HepG2 (cell line): ENCODE results near the gene UCHL3. TPM values are rescaled to one million over a fixed set of nuclear protein-coding genes. Genes with fewer than 3 reads are reported as not detected.

ENCODE experiments used
- ATAC-seq: fragments of 200-7000 bp; cut with Tn5 transposase; 3 replicates; pipeline ENCODE4 v1.9.1; 2020; ENCODE audit warnings: mild to moderate bottlenecking, moderate library complexity
- BruUV-seq: library from RNA; stranded (reverse); fragments of 400-500 nt; replicated peaks from 2 replicates; lab custom pipeline; 2021; lab: Mats Ljungman, UMichigan
- CTCF ChIA-PET: fragments of 300-600 bp; formaldehyde crosslinking; extraction: SDS; loops from one replicate; lab custom pipeline; 2021; ENCODE audit warnings: low total read pairs, inconsistent platforms, low intra/inter-chr PET ratio; lab: Yijun Ruan, JAX
- POLR2A ChIA-PET: fragments of 350-600 bp; sonication (Branson Sonifier 250); formaldehyde crosslinking; loops from one replicate; lab custom pipeline; 2020; ENCODE audit warnings: antibody characterized with exemption, inconsistent platforms; lab: Yijun Ruan, JAX
- DNase-seq: peaks from one replicate; pipeline ENCODE4 v3.0.0-alpha.2; 2015; ENCODE audit warnings: low spot score
- FAIRE-seq: peaks from 3 replicates; lab custom pipeline; 2011; peaks lifted over from hg19 to GRCh38; lab: Jason Lieb, UNC
- H2AFZ ChIP-seq: one replicate; pipeline ENCODE4 v1.6.1; 2011; ENCODE audit warnings: low read length, inconsistent platforms
- H3K27ac ChIP-seq: fragments of 300-600 bp; 3 replicates; pipeline ENCODE4 v1.8.0; 2011; ENCODE audit warnings: mixed run types, mild to moderate bottlenecking, mixed read lengths, low read length, inconsistent platforms; ENCODE audit not compliant: insufficient read depth; ENCODE audit errors: extremely low read length
- H3K27me3 ChIP-seq, 2 experiments: fragments of 200-600 bp in 1 of 2; 2 replicates in 1 of 2; 3 replicates in 1 of 2; pipeline versions ENCODE4 v1.6.0 to v1.8.0; 2011; ENCODE audit warnings: low read length in 2 of 2, mild to moderate bottlenecking in 2 of 2, moderate library complexity in 2 of 2, inconsistent platforms in 1 of 2; ENCODE audit not compliant: insufficient read depth in 2 of 2, control insufficient read depth in 1 of 2
- H3K36me3 ChIP-seq, 2 experiments: fragments of 200-600 bp in 1 of 2; replicated peaks in 1 of 2; 2 replicates in 1 of 2; 3 replicates in 1 of 2; pipeline versions ENCODE4 v1.5.1 to v1.8.0; 2011; ENCODE audit warnings: low read length in 2 of 2, inconsistent platforms in 1 of 2; ENCODE audit not compliant: insufficient read depth in 2 of 2, control insufficient read depth in 1 of 2
- H3K4me1 ChIP-seq: 2 replicates; pipeline ENCODE4 v1.5.1; 2012; ENCODE audit warnings: low read length, inconsistent platforms; ENCODE audit not compliant: insufficient read depth
- H3K4me2 ChIP-seq: 2 replicates; pipeline ENCODE4 v1.6.0; 2011; ENCODE audit warnings: low read depth, low read length, inconsistent platforms
- H3K4me3 ChIP-seq, 3 experiments: fragments of 200-600 bp in 1 of 3; sonication (generic), shearing (Covaris generic) in 1 of 3; replicated peaks in 1 of 3; 2 replicates each; pipeline ENCODE4 v1.5.1; 2011 to 2016; ENCODE audit warnings: low read length in 3 of 3, inconsistent platforms in 2 of 3, low read depth in 2 of 3, mild to moderate bottlenecking in 2 of 3, control low read depth in 1 of 3, mixed read lengths in 1 of 3; ENCODE audit not compliant: insufficient read depth in 1 of 3
- H3K79me2 ChIP-seq: one replicate; pipeline ENCODE4 v1.6.1; 2011; ENCODE audit warnings: low read length, inconsistent platforms; ENCODE audit not compliant: insufficient read depth
- H3K9ac ChIP-seq: 2 replicates; pipeline ENCODE4 v1.6.0; 2011; ENCODE audit warnings: mild to moderate bottlenecking, low read depth, low read length, inconsistent platforms; ENCODE audit not compliant: insufficient read depth
- H3K9me3 ChIP-seq: 2 replicates; pipeline ENCODE4 v1.5.1; 2012; ENCODE audit warnings: mild to moderate bottlenecking, low read length
- H4K20me1 ChIP-seq: 2 replicates; pipeline ENCODE4 v1.6.0; 2011; ENCODE audit warnings: inconsistent platforms, mild to moderate bottlenecking, low read length, moderate library complexity; ENCODE audit not compliant: insufficient read depth
- ATF7 ChIP-seq, 2 experiments: fragments of 450-650 bp in 1 of 2; sonication (generic) in 1 of 2; formaldehyde crosslinking in 1 of 2; IDR thresholded peaks; 2 replicates each; pipeline versions ENCODE4 v1.4.0 to v1.6.1; 2016 to 2020; ENCODE audit warnings: antibody characterized with exemption in 1 of 2, mild to moderate bottlenecking in 1 of 2, missing genetic modification reagents in 1 of 2
- IKZF5 ChIP-seq: IDR thresholded peaks from 2 replicates; pipeline ENCODE4 v1.6.1; 2018; ENCODE audit warnings: missing genetic modification reagents, mild to moderate bottlenecking, missing compliant biosample characterization
- MLXIP ChIP-seq: sonication (generic); formaldehyde crosslinking; IDR thresholded peaks from 2 replicates; pipeline ENCODE4 v1.9.0; 2021; ENCODE audit warnings: missing genetic modification reagents, borderline replicate concordance
- MXD4 ChIP-seq: IDR thresholded peaks from 2 replicates; pipeline ENCODE4 v1.6.1; 2016; ENCODE audit warnings: mild to moderate bottlenecking, missing biosample characterization, missing genetic modification reagents
- NFKB2 ChIP-seq: sonication (generic); formaldehyde crosslinking; IDR thresholded peaks from 2 replicates; pipeline ENCODE4 v1.4.0; 2020; ENCODE audit warnings: missing genetic modification reagents, borderline replicate concordance
- RELA ChIP-seq: sonication (generic); formaldehyde crosslinking; IDR thresholded peaks from 2 replicates; pipeline ENCODE4 v1.4.0; 2020; ENCODE audit warnings: missing genetic modification reagents
- RXRA ChIP-seq: sonication (generic); formaldehyde crosslinking; IDR thresholded peaks from 2 replicates; pipeline ENCODE4 v1.5.1; 2020; ENCODE audit warnings: missing genetic modification reagents
- SRSF9 ChIP-seq: fragments of 200-400 bp; formaldehyde crosslinking; IDR thresholded peaks from 2 replicates; pipeline ENCODE4 v1.6.1; 2018; ENCODE audit warnings: borderline replicate concordance, mild to moderate bottlenecking, low read depth, low read length; ENCODE audit not compliant: insufficient read depth, poor library complexity, severe bottlenecking
- STAG1 ChIP-seq: sonication (generic); formaldehyde crosslinking; IDR thresholded peaks from 2 replicates; pipeline ENCODE4 v1.4.0; 2020; ENCODE audit warnings: missing genetic modification reagents
- U2AF1 ChIP-seq: fragments of 200-400 bp; formaldehyde crosslinking; optimal IDR thresholded peaks from 2 replicates; pipeline ENCODE3; 2017; ENCODE audit warnings: mild to moderate bottlenecking, low read depth, low read length
- ZNF17 ChIP-seq: sonication (generic); formaldehyde crosslinking; IDR thresholded peaks from 2 replicates; pipeline ENCODE4 v1.5.0; 2020; ENCODE audit warnings: mild to moderate bottlenecking, missing genetic modification reagents
- ZNF580 ChIP-seq: IDR thresholded peaks from 2 replicates; pipeline ENCODE4 v1.6.1; 2016; ENCODE audit warnings: low read depth, borderline replicate concordance
- ZNF713 ChIP-seq: sonication (generic); formaldehyde crosslinking; IDR thresholded peaks from 2 replicates; pipeline ENCODE4 v1.4.0; 2020; ENCODE audit warnings: mild to moderate bottlenecking, missing genetic modification reagents
- ZSCAN31 ChIP-seq: sonication (generic); formaldehyde crosslinking; IDR thresholded peaks from 2 replicates; pipeline ENCODE4 v1.5.0; 2020; ENCODE audit warnings: low read depth, mild to moderate bottlenecking, missing genetic modification reagents
- WGBS: methylation state at CpG from one replicate; pipeline ENCODE4 v1.1.6; 2017; ENCODE audit warnings: low lambda C conversion rate; 5-methylcytosine and 5-hydroxymethylcytosine counted together
- in situ Hi-C: cut with HindIII; loops from 2 replicates; pipeline ENCODE4 v1.10.0; 2017; ENCODE audit warnings: low pct_unique_long_range_greater_than_20kb; ENCODE audit not compliant: extremely low pct_ligation_motif_present
- intact Hi-C: fragments of 100-400 bp; cut with micrococcal nuclease; formaldehyde crosslinking; loops from one replicate; pipeline ENCODE4 v1.10.0; 2022; ENCODE audit not compliant: unreplicated experiment
- polyA plus RNA-seq, 8 experiments: library from polyadenylated mRNA; depleted of rRNA in 3 of 8; stranded (reverse) in 7 of 8; unstranded in 1 of 8; fragments of >200 nt; fragmentation: Illumina TruSeq in 4 of 8; extraction: Trizol in 4 of 8; gene quantifications; 2 replicates each; pipeline versions ENCODE4 v1.2.1 to v1.2.3, GENCODE V29; 2011 to 2016; ENCODE audit warnings: low read depth in 4 of 8, missing spikeins in 1 of 8, mixed read lengths in 1 of 8; ENCODE audit not compliant: insufficient read depth in 1 of 8
- total RNA-seq, 5 experiments: library from RNA; depleted of rRNA; stranded (reverse); fragments of >200 nt; fragmentation: Illumina TruSeq; extraction: Trizol; gene quantifications; 2 replicates each; pipeline ENCODE4 v1.2.3, GENCODE V29; 2016; ENCODE audit warnings: low read depth in 1 of 5

Gene UCHL3
- total and polyA plus RNA-seq, 2 of the 13 experiments (the other 11 are each of a cell fraction or from before 2014, with no cell fraction given): 36.2 to 93.3 TPM

GRCh38 chr13:75558145-75558840, 8.7 kb downstream of the UCHL3 start:
- no peak for TF ChIP-seq U2AF1
- no peak for TF ChIP-seq ZSCAN31 (CRISPR knock-in tag)
- no peak for TF ChIP-seq MLXIP
- TF ChIP-seq ZNF580: no peak
- no peak for TF ChIP-seq RXRA (CRISPR knock-in tag)
- no peak for TF ChIP-seq MXD4 (CRISPR knock-in tag)
- TF ChIP-seq NFKB2 (CRISPR knock-in tag): no peak
- TF ChIP-seq IKZF5: no peak
- TF ChIP-seq ZNF17: no peak
- TF ChIP-seq ATF7 (IDR thresholded peaks at IDR 0.05): no peak
- no peak for TF ChIP-seq ATF7 (CRISPR knock-in tag; IDR thresholded peaks at IDR 0.05)
- no peak for TF ChIP-seq SRSF9
- no peak for TF ChIP-seq STAG1 (CRISPR knock-in tag)
- TF ChIP-seq ZNF713 (CRISPR knock-in tag): no peak
- no peak for TF ChIP-seq RELA (CRISPR knock-in tag)
- no peak overlapping the region for H3K27ac ChIP-seq
- no peaks in the 10 kb centered on the region for H3K27me3 ChIP-seq
- H4K20me1 ChIP-seq: no peaks in the 10 kb centered on the region
- H3K4me3 ChIP-seq: no peak overlapping the region
- 97% methylated on average over 2 of the region's 2 CpGs for WGBS
- ChIA-PET POLR2A (no interaction called here), CTCF (no interaction called here)
- H3K36me3 ChIP-seq: peaks cover 2 to 24% of the 10 kb centered on the region in 2 experiments
- ATAC-seq (no peak), DNase-seq (no peak), FAIRE-seq (no peak)
- no peak overlapping the region for H2AFZ ChIP-seq
- intact Hi-C loops (no loop called here), in situ Hi-C loops (no loop called here)
- no peaks in the 10 kb centered on the region for H3K9me3 ChIP-seq
- H3K4me1 ChIP-seq: peaks cover 6% of the 10 kb centered on the region; the same call in 1 of the 2 replicates
- peaks cover 2% of the 10 kb centered on the region for H3K79me2 ChIP-seq
- BruUV-seq: no TSS peak
- no peak overlapping the region for H3K4me2 ChIP-seq
- no peak overlapping the region for H3K9ac ChIP-seq
